NCI-H774 (cell line): ENCODE data around the gene TIMP1.

ENCODE experiments used
- DNase-seq: peaks from one replicate; lab custom pipeline; 2025; lab: John Stamatoyannopoulos, UW

The TIMP1 gene

GRCh38 chrX:47605024-47605423, 22.8 kb downstream of the TIMP1 start:
- DNase-seq: no peak

GRCh38 chrX:47607091-47607490, 24.9 kb downstream of the TIMP1 start:
- no peak for DNase-seq

GRCh38 chrX:47608130-47608810, 26.0 kb downstream of the TIMP1 start:
- DNase-seq: no peak

GRCh38 chrX:47610511-47610910, 28.3 kb downstream of the TIMP1 start:
- DNase-seq: no peak

GRCh38 chrX:47611489-47611888, 29.3 kb downstream of the TIMP1 start:
- no peak for DNase-seq

- no peak for DNase-seq
These were observed 29.7 kb downstream of the TIMP1 start for GRCh38 chrX:47611926-47612325.

GRCh38 chrX:47612418-47612817, 30.2 kb downstream of the TIMP1 start:
- DNase-seq: no peak

- no peak for DNase-seq
These were observed 30.8 kb downstream of the TIMP1 start for GRCh38 chrX:47613082-47613481.

GRCh38 chrX:47614618-47615017, 32.4 kb downstream of the TIMP1 start:
- no peak for DNase-seq

GRCh38 chrX:47618923-47619485, 36.8 kb downstream of the TIMP1 start:
- no peak for DNase-seq

GRCh38 chrX:47619486-47620302, 37.5 kb downstream of the TIMP1 start, which contains the start of gene SYN1:
TSS of gene SYN1 (minus strand) at chrX:47619857. CDS start at chrX:47619728, 129 bp downstream.
- DNase-seq: peak; percentile 77

GRCh38 chrX:47620303-47620685, 38.1 kb downstream of the TIMP1 start:
- DNase-seq: no peak

- no peak for DNase-seq
These were observed 39.6 kb downstream of the TIMP1 start for GRCh38 chrX:47621851-47622250.

- DNase-seq: peak; percentile 72
These were observed 41.3 kb downstream of the TIMP1 start for GRCh38 chrX:47623540-47624027.

GRCh38 chrX:47625365-47625764, 43.1 kb downstream of the TIMP1 start:
- DNase-seq: no peak

- no peak for DNase-seq
These were observed 46.7 kb downstream of the TIMP1 start for GRCh38 chrX:47628982-47629381.

GRCh38 chrX:47629419-47630200, 47.4 kb downstream of the TIMP1 start, which contains the start of gene CFP:
TSS of gene CFP (minus strand) at chrX:47629930. CDS start at chrX:47629844, 86 bp downstream.
- DNase-seq: no peak

GRCh38 chrX:47631676-47632075, 49.4 kb downstream of the TIMP1 start:
- no peak for DNase-seq

GRCh38 chrX:47632666-47633065, 50.4 kb downstream of the TIMP1 start:
- no peak for DNase-seq

- DNase-seq: no peak
These were observed 51.7 kb downstream of the TIMP1 start for GRCh38 chrX:47633689-47634590.
